OCI-LY3 (cell line): ENCODE results near the gene PRSS27.

ENCODE experiments used
- CTCF ChIP-seq: fragments of 200-600, 300-600 bp; sonication (generic); IDR thresholded peaks from 2 replicates; pipeline ENCODE4 v1.5.1; 2014; ENCODE audit warnings: antibody characterized with exemption, low read length, low read depth
- EZH2phosphoT487 ChIP-seq: fragments of 200-600 bp; shearing (Covaris generic); IDR thresholded peaks from 2 replicates; pipeline ENCODE4 v1.6.1; 2018; ENCODE audit warnings: antibody characterized with exemption, mixed run types, low read depth

GRCh38 chr16:2686912-2687507, 33.0 kb downstream of the PRSS27 start:
- TF ChIP-seq CTCF (no peak), EZH2phosphoT487 (no peak)
